ENCODE measurements around the gene NRG3. TPM values are rescaled to one million over a fixed set of nuclear protein-coding genes. Genes with fewer than 3 reads are reported as not detected.

NRG3 gene
- total RNA-seq, 4 donors from 2014 or later, result 0.20 to 1.1 (median 0.84) TPM; not detected in 1

- WGBS, 2 donors, result 73 to 76% methylated on average over 1 of the region's 1 CpG
- Histone ChIP-seq H3K4me3 (no peak overlapping the region), H3K27ac (no peak overlapping the region), H3K27me3 (no peaks in the 10 kb centered on the region), H3K4me1 (no peaks in the 10 kb centered on the region), H3K9me3 (no peaks in the 10 kb centered on the region), H3K36me3 (no peaks in the 10 kb centered on the region)
- TF ChIP-seq CTCF (IDR thresholded peaks at IDR 0.05) (no peak), EP300 (IDR thresholded peaks at IDR 0.05) (no peak), POLR2A (IDR thresholded peaks at IDR 0.05) (no peak)
- no peak for DNase-seq (ENCODE audit: low spot score in 2 of 2)
These were observed 152.7 kb downstream of the NRG3 start for GRCh38 chr10:82027711-82028110.

- Histone ChIP-seq H3K4me3 (no peak overlapping the region), H3K9me3 (no peaks in the 10 kb centered on the region), H3K27ac (no peak overlapping the region), H3K27me3 (no peaks in the 10 kb centered on the region), H3K36me3 (no peaks in the 10 kb centered on the region), H3K4me1 (no peaks in the 10 kb centered on the region)
- no peak for TF ChIP-seq CTCF (IDR thresholded peaks at IDR 0.05)
- no peak for TF ChIP-seq EP300 (IDR thresholded peaks at IDR 0.05)
- TF ChIP-seq POLR2A (IDR thresholded peaks at IDR 0.05), result no peak
- no peak for DNase-seq (ENCODE audit: low spot score in 2 of 2)
These were observed 162.1 kb downstream of the NRG3 start for GRCh38 chr10:82037076-82037475.

- no peak for TF ChIP-seq POLR2A (IDR thresholded peaks at IDR 0.05)
- no peak for TF ChIP-seq EP300 (IDR thresholded peaks at IDR 0.05)
- no peak for TF ChIP-seq CTCF (IDR thresholded peaks at IDR 0.05)
- H3K27me3 ChIP-seq, result no peaks in the 10 kb centered on the region
- no peak overlapping the region for H3K27ac ChIP-seq
- no peaks in the 10 kb centered on the region for H3K36me3 ChIP-seq
- no peak overlapping the region for H3K4me3 ChIP-seq
- no peaks in the 10 kb centered on the region for H3K4me1 ChIP-seq
- DNase-seq (ENCODE audit: low spot score in 2 of 2), result no peak
- H3K9me3 ChIP-seq, result no peaks in the 10 kb centered on the region
These were observed 163.6 kb downstream of the NRG3 start for GRCh38 chr10:82038587-82038986.

- TF ChIP-seq CTCF (IDR thresholded peaks at IDR 0.05) (no peak), EP300 (IDR thresholded peaks at IDR 0.05) (no peak), POLR2A (IDR thresholded peaks at IDR 0.05) (no peak)
- H3K36me3 ChIP-seq, result no peaks in the 10 kb centered on the region
- H3K27ac ChIP-seq, result no peak overlapping the region
- no peaks in the 10 kb centered on the region for H3K27me3 ChIP-seq
- no peaks in the 10 kb centered on the region for H3K4me1 ChIP-seq
- no peak for DNase-seq (ENCODE audit: low spot score in 2 of 2)
- no peaks in the 10 kb centered on the region for H3K9me3 ChIP-seq
- no peak overlapping the region for H3K4me3 ChIP-seq
- WGBS, 2 donors, result 83 to 87% methylated on average over 1 of the region's 1 CpG
These were observed 165.3 kb downstream of the NRG3 start for GRCh38 chr10:82040336-82040735.

- TF ChIP-seq EP300 (IDR thresholded peaks at IDR 0.05), result no peak
- no peak for TF ChIP-seq CTCF (IDR thresholded peaks at IDR 0.05)
- TF ChIP-seq POLR2A (IDR thresholded peaks at IDR 0.05), result no peak
- 94% methylated on average over 2 of the region's 2 CpGs for WGBS, 2 donors
- no peak overlapping the region for H3K27ac ChIP-seq
These were observed 166.0 kb downstream of the NRG3 start for GRCh38 chr10:82041018-82041417.

More at GRCh38 chr10:82041018-82041417, 166.0 kb downstream of the NRG3 start:
- Histone ChIP-seq H3K4me3 (no peak overlapping the region), H3K36me3 (no peaks in the 10 kb centered on the region), H3K4me1 (no peaks in the 10 kb centered on the region), H3K9me3 (no peaks in the 10 kb centered on the region), H3K27me3 (no peaks in the 10 kb centered on the region)
- no peak for DNase-seq (ENCODE audit: low spot score in 2 of 2)

All from tibial nerve (tissue), 4 donors.